BLaER1 (cell line): ENCODE data around the gene ECHS1.
"Not testable (repeated sequence)": the region's sequence is repeated elsewhere in the genome, so short reads cannot be mapped to it uniquely, and the experiment has no call there.

Experiments used
- H3K27ac ChIP-seq: shearing (Covaris generic); formaldehyde crosslinking; 2 replicates; pipeline ENCODE4 v1.8.1; 2022
- H3K27me3 ChIP-seq: shearing (Covaris generic); formaldehyde crosslinking; 2 replicates; pipeline ENCODE4 v1.8.1; 2022
- H3K36me3 ChIP-seq: shearing (Covaris generic); formaldehyde crosslinking; 2 replicates; pipeline ENCODE4 v1.8.1; 2022
- H3K4me1 ChIP-seq: shearing (Covaris generic); formaldehyde crosslinking; 2 replicates; pipeline ENCODE4 v1.8.1; 2022
- H3K4me2 ChIP-seq: shearing (Covaris generic); formaldehyde crosslinking; 2 replicates; pipeline ENCODE4 v1.8.1; 2022
- H3K4me3 ChIP-seq: shearing (Covaris generic); formaldehyde crosslinking; 2 replicates; pipeline ENCODE4 v1.8.1; 2022
- H3K9ac ChIP-seq: shearing (Covaris generic); formaldehyde crosslinking; 2 replicates; pipeline ENCODE4 v1.8.1; 2022
- H3K9me3 ChIP-seq: shearing (Covaris generic); formaldehyde crosslinking; 2 replicates; pipeline ENCODE4 v1.8.1; 2022
- H4K20me1 ChIP-seq: shearing (Covaris generic); formaldehyde crosslinking; 2 replicates; pipeline ENCODE4 v1.8.1; 2022
- Cebpa-rat ChIP-seq: shearing (Covaris generic); IDR thresholded peaks from 2 replicates; pipeline ENCODE4 v1.8.1; 2022

The ECHS1 gene

DNA sequence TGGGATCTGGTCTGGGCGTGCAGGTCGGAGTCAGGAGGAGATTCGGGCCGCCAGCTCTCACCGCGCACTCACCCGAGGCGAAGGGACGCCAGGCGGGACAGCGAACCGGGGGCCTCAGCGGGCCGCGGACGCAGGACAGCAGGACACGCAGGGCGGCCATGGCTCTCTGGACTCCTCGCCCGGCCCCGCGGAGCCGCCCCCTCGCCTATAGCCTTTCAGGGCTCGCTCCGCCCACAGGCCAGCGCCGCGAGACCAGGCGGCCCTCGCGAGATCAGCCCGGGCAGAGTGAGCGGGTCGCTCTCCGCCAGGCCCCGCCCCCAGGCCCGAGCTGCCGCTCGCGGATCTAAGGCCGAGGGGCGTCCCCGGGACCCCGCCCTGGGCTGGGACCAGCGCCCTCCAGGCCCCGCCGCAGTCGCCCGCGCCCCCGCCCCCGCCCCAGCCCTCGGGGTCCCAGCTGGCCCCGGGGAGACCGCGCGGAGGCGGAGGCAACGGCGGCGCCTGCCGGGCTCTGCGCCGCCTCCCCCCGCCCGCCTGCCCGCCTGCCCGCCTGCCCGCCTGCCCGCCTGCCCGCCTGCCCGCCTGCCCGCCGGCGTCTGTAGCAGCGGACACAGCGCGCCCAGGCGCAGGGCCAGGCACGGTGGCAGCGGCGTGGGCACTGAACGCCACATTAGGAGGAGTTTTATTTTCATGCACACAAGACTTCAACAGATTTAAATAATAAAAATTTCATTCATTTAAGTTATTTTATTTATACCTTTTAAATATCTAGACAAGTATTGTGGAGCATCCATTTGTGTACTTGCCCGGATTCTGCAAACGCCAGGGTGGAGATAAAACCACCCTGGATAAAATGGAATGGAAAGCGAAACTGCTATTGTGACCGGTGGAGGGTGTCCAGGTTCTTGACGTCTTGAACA, at the start of gene ECHS1:
Gene ECHS1 (minus strand): TSS at position 181 of the 917 bp plus-strand sequence. CDS start 21 bp downstream, at position 160.
- H3K9me3 ChIP-seq: no peaks in the 10 kb centered on the region
- H3K27me3 ChIP-seq: no peaks in the 10 kb centered on the region
- H3K9ac ChIP-seq: peak within 1 kb of the TSS; percentile 86
- peaks cover 33% of the 10 kb centered on the region for H3K36me3 ChIP-seq
- H3K4me2 ChIP-seq: peak within 1 kb of the TSS; percentile 89
- H4K20me1 ChIP-seq: peaks cover 25% of the 10 kb centered on the region
- H3K4me3 ChIP-seq: peak within 1 kb of the TSS; percentile 78
- H3K4me1 ChIP-seq: peaks cover 40% of the 10 kb centered on the region
- no peak for TF ChIP-seq Cebpa-rat
- peak within 1 kb of the TSS; percentile 89 for H3K27ac ChIP-seq

DNA sequence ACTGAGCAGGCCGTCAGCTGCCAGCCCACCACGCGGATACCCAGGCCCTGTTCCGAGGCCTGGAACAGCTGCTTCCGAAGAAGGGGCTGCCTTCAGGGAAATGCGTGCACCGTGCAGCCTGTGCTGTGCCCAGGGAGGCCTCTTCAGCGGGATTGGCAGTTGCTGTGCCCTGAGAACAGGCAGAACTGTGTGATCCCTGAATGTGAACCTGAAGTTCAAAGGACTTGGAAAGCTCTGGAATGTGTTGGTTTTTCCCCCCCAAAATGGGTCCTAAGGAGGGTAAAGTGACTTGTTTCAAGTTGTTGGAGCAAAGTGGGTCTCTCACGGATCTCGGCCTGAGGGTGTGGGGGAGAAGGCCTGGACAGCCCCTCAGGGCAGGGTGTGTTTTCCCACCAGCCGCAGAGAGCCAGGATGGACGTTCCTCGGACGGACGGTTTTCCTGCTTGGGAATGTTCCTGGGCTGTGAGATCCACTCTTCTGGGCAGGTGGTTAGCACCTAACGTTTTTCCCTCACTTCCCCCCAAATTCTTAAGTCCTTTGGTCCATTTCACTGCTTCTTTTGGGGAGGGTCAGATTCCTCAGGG, 49.2 kb upstream of the ECHS1 start:
- Histone ChIP-seq H3K9ac (0 out of 2 replicates have a peak overlapping the region, but pooled peaks have one; percentile 17), H4K20me1 (peaks cover 58% of the 10 kb centered on the region), H3K27ac (no peak overlapping the region), H3K36me3 (peaks cover 34% of the 10 kb centered on the region), H3K4me1 (peaks cover 14% of the 10 kb centered on the region), H3K9me3 (no peaks in the 10 kb centered on the region), H3K4me2 (peak overlapping the region; percentile 84), H3K27me3 (peaks cover 38% of the 10 kb centered on the region), H3K4me3 (peak overlapping the region; percentile 60; the same call in 1 of the 2 replicates)
- TF ChIP-seq Cebpa-rat: no peak

DNA sequence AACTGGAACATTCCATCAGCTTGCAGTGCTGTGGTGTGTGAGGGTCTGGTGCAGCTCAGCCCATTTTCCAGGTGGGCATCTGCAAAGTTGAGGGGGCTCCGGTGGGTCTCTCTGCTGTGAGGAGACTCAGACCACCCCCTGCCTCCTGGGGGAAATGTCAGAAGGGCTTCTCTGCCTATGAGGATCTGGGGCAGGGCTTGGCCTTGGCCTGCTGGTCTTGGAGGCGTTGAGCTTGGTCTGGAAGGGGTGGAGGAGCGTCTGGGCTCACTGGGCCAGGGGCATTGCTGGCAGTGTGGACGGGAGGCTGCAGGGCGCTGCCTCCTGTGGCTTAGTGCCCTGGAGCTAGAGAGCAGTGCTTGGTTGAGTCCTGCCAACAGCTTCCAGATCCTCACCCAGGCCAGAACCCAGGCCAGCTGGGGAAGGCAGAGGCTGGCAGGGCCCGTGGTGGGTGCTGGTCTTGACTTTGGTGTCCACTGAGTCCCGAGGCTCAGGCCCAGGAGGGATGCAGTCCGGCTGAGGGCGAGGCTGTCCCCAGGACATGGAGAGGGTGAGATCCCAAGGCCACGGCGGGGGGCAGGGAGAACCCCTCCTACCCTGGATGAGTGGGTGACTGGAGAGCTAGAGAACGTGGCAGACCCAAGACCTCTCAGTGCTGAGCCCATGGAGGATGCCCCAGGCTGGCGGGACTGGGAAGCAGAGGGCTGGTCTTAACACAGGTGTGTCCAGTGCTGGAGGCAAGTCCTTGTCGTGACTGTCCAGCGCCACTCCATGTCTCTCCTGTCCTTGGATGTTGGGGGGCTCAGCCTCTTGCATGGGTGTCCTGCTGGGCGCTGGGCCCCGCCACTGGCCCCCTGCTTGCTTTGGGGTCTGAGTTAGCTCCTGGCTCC, 48.4 kb upstream of the ECHS1 start:
- Histone ChIP-seq H3K9me3 (no peaks in the 10 kb centered on the region), H4K20me1 (peaks cover 58% of the 10 kb centered on the region), H3K27ac (no peak overlapping the region), H3K4me1 (peaks cover 14% of the 10 kb centered on the region), H3K4me3 (no peak overlapping the region), H3K36me3 (peaks cover 34% of the 10 kb centered on the region), H3K27me3 (peaks cover 38% of the 10 kb centered on the region), H3K9ac (no peak overlapping the region), H3K4me2 (no peak overlapping the region)
- TF ChIP-seq Cebpa-rat: no peak

DNA sequence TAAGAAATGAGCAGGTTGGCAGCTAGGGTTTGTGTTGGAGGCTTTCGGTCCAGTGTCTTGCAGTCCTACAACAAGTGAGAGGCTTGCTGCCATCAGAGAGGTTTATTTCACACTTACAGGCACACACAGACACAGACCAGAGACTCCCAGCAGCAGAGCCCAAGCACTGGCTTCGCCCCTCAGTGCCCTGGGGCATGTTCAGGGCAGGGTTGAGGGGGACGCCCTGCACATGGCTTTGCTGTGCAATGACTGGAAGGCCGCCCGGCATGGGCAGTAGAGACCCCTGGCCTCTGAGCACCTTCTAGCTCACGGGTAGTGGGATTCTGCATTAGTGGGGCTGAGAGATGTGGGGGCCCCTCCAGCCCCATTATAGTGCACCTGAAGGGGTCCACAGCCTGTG, 47.4 kb upstream of the ECHS1 start:
- Histone ChIP-seq H3K27ac (no peak overlapping the region), H3K36me3 (peaks cover 40% of the 10 kb centered on the region), H3K4me1 (peaks cover 14% of the 10 kb centered on the region), H3K9me3 (peaks cover 6% of the 10 kb centered on the region), H3K9ac (no peak overlapping the region), H3K27me3 (peaks cover 38% of the 10 kb centered on the region), H3K4me2 (no peak overlapping the region), H4K20me1 (peaks cover 58% of the 10 kb centered on the region), H3K4me3 (no peak overlapping the region)
- TF ChIP-seq Cebpa-rat: no peak

DNA sequence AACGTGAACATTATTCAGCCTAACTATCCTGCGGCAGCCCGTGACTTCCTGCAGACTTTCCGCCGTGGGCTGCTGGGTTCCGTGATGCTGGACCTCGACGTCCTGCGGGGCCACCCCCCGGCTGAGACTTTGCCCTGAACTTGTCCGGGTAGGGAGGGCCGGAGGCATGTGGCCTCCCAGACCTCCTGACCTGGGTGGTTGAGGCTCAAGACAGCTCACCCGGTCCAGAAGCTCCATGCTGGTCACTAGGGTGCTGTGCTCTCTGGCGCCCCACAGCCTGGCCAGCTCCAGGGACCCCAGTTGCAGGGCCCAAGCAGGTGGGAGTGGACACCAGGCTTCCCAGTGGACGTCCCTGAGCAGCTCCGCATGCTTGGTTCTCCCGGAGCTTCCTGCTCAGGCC, 46.9 kb upstream of the ECHS1 start:
- Histone ChIP-seq H4K20me1 (peaks cover 58% of the 10 kb centered on the region), H3K27ac (no peak overlapping the region), H3K4me1 (peaks cover 14% of the 10 kb centered on the region), H3K4me2 (no peak overlapping the region), H3K27me3 (peaks cover 34% of the 10 kb centered on the region), H3K9ac (no peak overlapping the region), H3K9me3 (peaks cover 12% of the 10 kb centered on the region), H3K36me3 (peaks cover 46% of the 10 kb centered on the region), H3K4me3 (no peak overlapping the region)
- no peak for TF ChIP-seq Cebpa-rat

DNA sequence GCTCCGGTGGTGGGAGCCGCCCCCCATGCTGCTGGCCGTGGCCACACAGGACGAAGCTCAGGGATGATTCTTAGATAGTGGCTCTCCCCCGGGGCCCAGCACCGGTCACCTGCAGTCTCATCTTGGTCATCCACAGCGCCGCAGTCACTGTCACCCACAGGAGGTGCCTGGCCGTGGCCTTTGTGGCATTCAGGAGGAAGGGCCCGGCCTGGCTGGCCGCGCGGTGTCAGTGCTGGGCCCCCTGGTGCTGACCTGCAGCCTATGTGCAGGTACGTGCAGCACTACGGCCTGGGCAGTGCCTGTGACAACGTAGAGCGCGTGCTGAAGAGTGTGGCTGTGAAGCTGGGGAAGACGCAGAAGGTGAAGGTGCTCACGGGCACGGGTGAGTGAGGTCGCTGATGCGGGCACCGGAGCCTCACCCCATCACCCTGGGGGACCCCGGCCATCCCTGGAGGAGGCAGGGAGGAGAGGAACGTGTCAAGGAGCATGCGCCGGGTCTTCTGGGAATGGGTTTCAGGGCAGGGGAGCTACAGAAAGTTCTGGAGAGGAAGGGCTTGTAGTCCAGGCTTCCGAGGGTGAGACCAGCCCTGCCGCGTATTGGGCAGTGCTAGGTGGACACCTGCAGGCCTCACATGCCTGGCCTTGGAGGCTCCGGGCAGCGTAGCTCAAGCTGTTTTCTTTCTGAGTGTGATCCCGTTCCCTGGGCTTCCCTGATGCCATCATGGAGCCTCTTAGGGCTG, 46.2 kb upstream of the ECHS1 start:
- no peak overlapping the region for H3K9ac ChIP-seq
- peaks cover 30% of the 10 kb centered on the region for H3K27me3 ChIP-seq

DNA sequence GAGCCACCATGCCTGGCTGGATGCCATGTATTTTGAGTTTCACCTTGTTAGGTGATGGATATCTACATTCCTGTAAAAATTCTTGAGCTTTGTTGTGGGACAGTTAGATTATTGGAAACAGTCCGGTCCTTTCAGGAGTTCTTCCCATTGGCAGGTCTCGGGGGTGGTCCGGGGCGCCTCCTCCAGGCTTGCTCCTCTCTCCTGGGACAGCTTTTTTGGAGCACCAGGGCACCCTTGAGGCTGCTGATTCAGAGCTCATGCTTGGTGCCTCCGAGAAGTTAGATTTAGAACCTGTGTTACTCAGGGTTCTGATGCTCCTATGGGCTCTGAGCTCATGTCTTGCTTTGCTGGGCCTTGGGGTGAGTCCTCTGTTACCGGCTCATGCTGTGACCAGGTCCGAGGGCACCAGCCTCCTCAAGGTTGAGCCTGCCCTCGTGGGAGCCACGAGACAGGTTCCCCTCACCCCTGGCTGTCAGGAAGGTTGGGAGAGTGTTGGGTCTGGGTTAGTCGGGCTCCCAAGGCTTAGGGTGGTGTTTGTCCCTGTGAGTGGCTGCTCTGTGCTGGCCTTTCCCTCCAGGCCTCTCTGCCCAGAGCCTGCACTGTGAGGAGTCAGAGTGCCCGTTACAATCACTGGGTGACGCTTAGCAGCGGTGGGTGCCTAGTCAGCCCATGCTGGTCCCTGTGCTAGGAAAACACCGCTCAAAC, 45.3 kb upstream of the ECHS1 start:
- no peak overlapping the region for H3K9ac ChIP-seq
- peaks cover 23% of the 10 kb centered on the region for H3K27me3 ChIP-seq
- H3K4me1 ChIP-seq: peaks cover 12% of the 10 kb centered on the region
- no peak overlapping the region for H3K27ac ChIP-seq
- TF ChIP-seq Cebpa-rat: no peak
- no peak overlapping the region for H3K4me2 ChIP-seq
- H3K36me3 ChIP-seq: peaks cover 59% of the 10 kb centered on the region
- no peak overlapping the region for H3K4me3 ChIP-seq
- peaks cover 23% of the 10 kb centered on the region for H3K9me3 ChIP-seq
- H4K20me1 ChIP-seq: peaks cover 55% of the 10 kb centered on the region

More for the DNA sequence above, 46.2 kb upstream of the ECHS1 start:
- Histone ChIP-seq H4K20me1 (peaks cover 58% of the 10 kb centered on the region), H3K27ac (no peak overlapping the region), H3K36me3 (peaks cover 52% of the 10 kb centered on the region), H3K4me3 (no peak overlapping the region), H3K4me1 (peaks cover 14% of the 10 kb centered on the region), H3K4me2 (no peak overlapping the region), H3K9me3 (peaks cover 16% of the 10 kb centered on the region)
- TF ChIP-seq Cebpa-rat: no peak

DNA sequence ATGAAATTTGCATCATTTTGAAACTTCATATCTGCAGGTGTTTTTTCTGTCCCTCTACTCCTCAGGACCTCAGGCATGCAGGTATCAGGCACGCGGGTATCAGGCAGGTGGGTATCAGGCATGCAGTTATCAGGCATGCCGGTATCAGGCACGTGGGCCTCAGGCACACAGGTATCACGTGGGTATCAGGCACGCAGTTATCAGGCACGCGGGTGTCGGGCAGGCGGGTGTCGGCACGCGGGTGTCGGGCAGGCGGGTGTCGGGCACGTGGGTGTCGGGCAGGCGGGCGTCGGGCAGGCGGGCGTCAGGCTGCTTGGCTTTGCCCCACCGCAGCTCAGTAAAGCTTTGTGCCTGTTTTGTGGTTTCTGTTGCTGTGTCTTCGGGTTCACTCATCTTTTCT, 42.6 kb upstream of the ECHS1 start:
- H3K27me3 ChIP-seq: no peaks in the 10 kb centered on the region

DNA sequence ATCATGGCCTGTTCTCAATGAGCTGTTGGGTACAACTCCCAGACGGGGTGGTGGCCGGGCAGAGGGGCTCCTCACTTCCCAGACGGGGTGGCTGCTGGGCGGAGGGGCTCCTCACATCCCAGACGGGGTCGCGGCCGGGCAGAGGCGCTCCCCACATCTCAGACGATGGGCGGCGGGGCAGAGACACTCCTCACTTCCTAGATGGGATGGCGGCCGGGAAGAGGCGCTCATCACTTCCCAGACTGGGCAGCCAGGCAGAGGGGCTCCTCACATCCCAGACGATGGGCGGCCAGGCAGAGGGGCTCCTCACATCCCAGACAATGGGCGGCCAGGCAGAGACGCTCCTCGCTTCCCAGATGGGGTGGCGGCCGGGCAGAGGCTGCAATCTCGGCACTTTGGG, 41.2 kb upstream of the ECHS1 start:
- H3K9ac ChIP-seq, H3K4me2 ChIP-seq, H3K4me3 ChIP-seq, H3K4me1 ChIP-seq, H3K27me3 ChIP-seq, H3K27ac ChIP-seq: not testable (repeated sequence)
- Histone ChIP-seq H3K9me3 (peaks cover 63% of the 10 kb centered on the region), H4K20me1 (peaks cover 18% of the 10 kb centered on the region), H3K36me3 (peaks cover 82% of the 10 kb centered on the region)

More for the DNA sequence above, 42.6 kb upstream of the ECHS1 start:
- TF ChIP-seq Cebpa-rat: no peak
- Histone ChIP-seq H3K9ac (no peak overlapping the region), H3K4me2 (no peak overlapping the region), H3K4me3 (no peak overlapping the region), H3K36me3 (peaks cover 82% of the 10 kb centered on the region), H4K20me1 (peaks cover 28% of the 10 kb centered on the region), H3K4me1 (no peaks in the 10 kb centered on the region), H3K9me3 (peaks cover 50% of the 10 kb centered on the region), H3K27ac (no peak overlapping the region)
